ENCODE data around the gene WWOX. TPM values are rescaled to one million over a fixed set of nuclear protein-coding genes. Genes with fewer than 3 reads are reported as not detected.
A peak's percentile ranks its signal among the peaks of the same experiment; 100 is the strongest.

Gene WWOX
- total RNA-seq, 4 donors from 2014 or later: 135 to 209 (median 159) TPM

DNA sequence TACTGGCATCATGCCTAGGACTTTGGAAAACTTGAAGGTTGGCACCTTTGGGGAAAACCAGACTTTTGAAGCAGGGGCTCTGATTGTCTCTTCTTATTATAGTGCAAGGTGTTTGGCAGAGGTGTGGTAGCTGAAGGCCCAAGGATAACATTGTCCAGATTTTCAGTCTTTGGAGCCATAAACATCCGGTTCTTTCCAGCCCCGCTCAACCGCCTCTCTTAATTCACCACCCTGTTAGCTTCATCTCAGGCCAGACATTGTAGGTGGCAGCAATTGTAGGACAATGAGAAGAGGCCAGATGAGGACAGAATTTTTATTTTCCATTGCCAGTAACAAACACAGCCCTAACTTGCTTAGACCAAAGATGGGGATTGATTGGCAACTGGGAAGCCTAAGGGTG lies 851.3 kb downstream of the WWOX start:
- H3K4me1 ChIP-seq: peaks cover 0 to 8% of the 10 kb centered on the region in 2 donors
- H3K36me3 ChIP-seq: no peaks in the 10 kb centered on the region
- DNase-seq: no peak
- no peak overlapping the region for H3K4me3 ChIP-seq (replicated peaks in 1 of 3)
- intact Hi-C loops (cut with DNase I): no loop called here
- WGBS, 2 donors: 59 to 62% methylated on average over 3 of the region's 3 CpGs
- no peak for TF ChIP-seq CTCF (IDR thresholded peaks at IDR 0.05)
- TF ChIP-seq POLR2A (IDR thresholded peaks at IDR 0.05): no peak
- H3K9me3 ChIP-seq: no peaks in the 10 kb centered on the region
- H3K27me3 ChIP-seq: no peaks in the 10 kb centered on the region
- H3K27ac ChIP-seq: no peak overlapping the region

DNA sequence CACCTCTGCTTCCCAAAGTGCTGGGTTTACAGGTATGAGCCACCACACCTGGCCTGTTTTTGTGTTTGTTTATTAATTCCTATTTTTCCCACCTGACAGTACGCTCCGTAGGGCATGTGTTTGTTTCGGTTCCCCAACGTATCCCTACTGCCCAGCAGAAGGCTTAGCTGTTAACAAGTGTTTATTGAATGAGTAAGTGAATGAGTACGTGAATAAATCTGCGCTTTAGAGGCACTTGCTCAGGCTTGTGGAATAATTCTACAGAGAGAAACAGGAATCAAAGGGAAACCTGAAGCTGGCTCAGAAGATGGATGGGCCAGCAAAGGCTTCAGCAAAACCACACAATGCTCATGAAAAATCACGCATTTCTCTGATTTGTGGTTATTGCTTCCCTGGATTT lies 853.2 kb downstream of the WWOX start:
- WGBS, 2 donors: 96 to 98% methylated on average over 7 of the region's 7 CpGs
- no peak for DNase-seq

GRCh38 chr16:78953526-78953925 lies 854.1 kb downstream of the WWOX start:
- H3K4me1 ChIP-seq: peaks cover 0 to 8% of the 10 kb centered on the region in 2 donors
- no peaks in the 10 kb centered on the region for H3K9me3 ChIP-seq
- H3K36me3 ChIP-seq: no peaks in the 10 kb centered on the region
- intact Hi-C loops (cut with DNase I): no loop called here
- DNase-seq: peak; percentile 60 to 62
- no peak overlapping the region for H3K4me3 ChIP-seq (replicated peaks in 1 of 3)
- no peak overlapping the region for H3K27ac ChIP-seq
- no peaks in the 10 kb centered on the region for H3K27me3 ChIP-seq
- TF ChIP-seq POLR2A (IDR thresholded peaks at IDR 0.05) (no peak), CTCF (IDR thresholded peaks at IDR 0.05) (no peak)
- 28 to 52% methylated on average over 8 of the region's 8 CpGs for WGBS, 2 donors

More for the DNA sequence above, 853.2 kb downstream of the WWOX start:
- H3K27ac ChIP-seq: no peak overlapping the region
- H3K4me3 ChIP-seq (replicated peaks in 1 of 3): no peak overlapping the region
- H3K9me3 ChIP-seq: no peaks in the 10 kb centered on the region
- H3K36me3 ChIP-seq: no peaks in the 10 kb centered on the region
- TF ChIP-seq CTCF (IDR thresholded peaks at IDR 0.05): no peak
- no peak for TF ChIP-seq POLR2A (IDR thresholded peaks at IDR 0.05)
- no peaks in the 10 kb centered on the region for H3K27me3 ChIP-seq
- intact Hi-C loops (cut with DNase I): no loop called here
- H3K4me1 ChIP-seq: peaks cover 0 to 8% of the 10 kb centered on the region in 2 donors

- TF ChIP-seq POLR2A (IDR thresholded peaks at IDR 0.05) (no peak), CTCF (IDR thresholded peaks at IDR 0.05) (no peak)
- Histone ChIP-seq H3K9me3 (no peaks in the 10 kb centered on the region), H3K4me3 (replicated peaks in 1 of 3) (no peak overlapping the region), H3K27me3 (no peaks in the 10 kb centered on the region), H3K27ac (no peak overlapping the region), H3K36me3 (no peaks in the 10 kb centered on the region), H3K4me1 (peaks cover 0 to 8% of the 10 kb centered on the region in 2 donors)
- intact Hi-C loops (cut with DNase I): no loop called here
- no peak for DNase-seq
- WGBS, 2 donors: 93 to 98% methylated on average over 6 of the region's 6 CpGs
Observed at GRCh38 chr16:78955206-78955605, 855.8 kb downstream of the WWOX start.

DNA sequence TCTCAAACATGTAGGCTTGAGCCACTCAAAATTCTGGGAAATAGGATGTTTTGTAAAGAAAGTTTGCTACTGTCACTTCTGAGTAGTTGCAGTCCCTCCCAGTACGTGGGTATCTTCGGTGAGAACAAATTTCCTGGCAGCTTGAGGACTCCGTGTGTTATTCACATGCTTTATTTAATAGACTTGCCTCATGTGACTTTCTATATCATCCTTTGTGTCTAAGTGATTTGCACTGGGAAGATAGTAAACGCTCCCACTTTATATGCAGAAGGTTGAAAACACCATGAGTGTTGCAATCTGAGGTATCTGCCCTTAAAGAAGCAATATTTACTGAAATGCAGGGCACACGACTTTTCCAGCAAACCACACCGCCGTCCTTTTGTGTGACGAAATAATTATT lies 857.4 kb downstream of the WWOX start:
- Histone ChIP-seq H3K27ac (no peak overlapping the region), H3K9me3 (no peaks in the 10 kb centered on the region), H3K36me3 (no peaks in the 10 kb centered on the region), H3K4me1 (peaks cover 0 to 8% of the 10 kb centered on the region in 2 donors), H3K4me3 (replicated peaks in 1 of 3) (no peak overlapping the region), H3K27me3 (no peaks in the 10 kb centered on the region)
- TF ChIP-seq CTCF (IDR thresholded peaks at IDR 0.05) (no peak), POLR2A (IDR thresholded peaks at IDR 0.05) (no peak)
- DNase-seq: no peak
- 93 to 98% methylated on average over 8 of the region's 8 CpGs for WGBS, 2 donors
- intact Hi-C loops (cut with DNase I): no loop called here

All from thyroid gland (tissue), 4 donors.